ENCODE results near the gene NT5M.

The NT5M gene

GRCh38 chr17:17322516-17323510 lies 19.6 kb downstream of the NT5M start:
- no peak for TF ChIP-seq CTCF (IDR thresholded peaks at IDR 0.05; ENCODE audit: borderline replicate concordance, control extremely low read depth, extremely low read depth, insufficient read depth, missing control alignments)
- in situ Hi-C loops (cut with MboI; ENCODE audit: low sequenced_read_pairs, unreplicated experiment), result no loop called here
- DNase-seq (ENCODE audit: low spot score), result no peak

GRCh38 chr17:17324616-17325015 lies 21.4 kb downstream of the NT5M start:
- DNase-seq (ENCODE audit: low spot score), result no peak
- TF ChIP-seq CTCF (IDR thresholded peaks at IDR 0.05; ENCODE audit: borderline replicate concordance, control extremely low read depth, extremely low read depth, insufficient read depth, missing control alignments), result no peak
- in situ Hi-C loops (cut with MboI; ENCODE audit: low sequenced_read_pairs, unreplicated experiment), result no loop called here

- DNase-seq (ENCODE audit: low spot score), result no peak
- in situ Hi-C loops (cut with MboI; ENCODE audit: low sequenced_read_pairs, unreplicated experiment), result no loop called here
- no peak for TF ChIP-seq CTCF (IDR thresholded peaks at IDR 0.05; ENCODE audit: borderline replicate concordance, control extremely low read depth, extremely low read depth, insufficient read depth, missing control alignments)
Observed at GRCh38 chr17:17325228-17325627, 22.1 kb downstream of the NT5M start.

- in situ Hi-C loops (cut with MboI; ENCODE audit: low sequenced_read_pairs, unreplicated experiment), result no loop called here
- no peak for DNase-seq (ENCODE audit: low spot score)
- no peak for TF ChIP-seq CTCF (IDR thresholded peaks at IDR 0.05; ENCODE audit: borderline replicate concordance, control extremely low read depth, extremely low read depth, insufficient read depth, missing control alignments)
Observed at GRCh38 chr17:17325816-17326215, 22.6 kb downstream of the NT5M start.

GRCh38 chr17:17326275-17326875 lies 23.2 kb downstream of the NT5M start:
- in situ Hi-C loops (cut with MboI; ENCODE audit: low sequenced_read_pairs, unreplicated experiment), result no loop called here
- no peak for DNase-seq (ENCODE audit: low spot score)
- no peak for TF ChIP-seq CTCF (IDR thresholded peaks at IDR 0.05; ENCODE audit: borderline replicate concordance, control extremely low read depth, extremely low read depth, insufficient read depth, missing control alignments)

GRCh38 chr17:17328251-17328650 lies 25.1 kb downstream of the NT5M start:
- in situ Hi-C loops (cut with MboI; ENCODE audit: low sequenced_read_pairs, unreplicated experiment), result no loop called here
- no peak for DNase-seq (ENCODE audit: low spot score)
- TF ChIP-seq CTCF (IDR thresholded peaks at IDR 0.05; ENCODE audit: borderline replicate concordance, control extremely low read depth, extremely low read depth, insufficient read depth, missing control alignments), result no peak

All from GM13976 (cell line).